Hematopoietic multipotent progenitor cell treated with erythropoietin and hydrocortisone succinate and interleukin-3 and kit ligand, for 15 days (in vitro differentiated cells): ENCODE measurements around the gene MOV10L1.

Source experiments
- DNase-seq: peaks from one replicate; pipeline ENCODE4 v3.0.0-alpha.2; 2015; ENCODE audit warnings: low spot score

The MOV10L1 gene

GRCh38 chr22:50089682-50090411 lies at the start of gene MOV10L1:
TSS of gene MOV10L1 (plus strand) at chr22:50090006. CDS start at chr22:50090089, 83 bp downstream.
- peak; percentile 32 for DNase-seq

- no peak for DNase-seq
These were observed 49.1 kb upstream of the MOV10L1 start for GRCh38 chr22:50040717-50041116.

GRCh38 chr22:50041361-50042065 lies 48.3 kb upstream of the MOV10L1 start:
- no peak for DNase-seq

GRCh38 chr22:50044485-50045118 lies 45.2 kb upstream of the MOV10L1 start:
- no peak for DNase-seq

GRCh38 chr22:50045211-50046018 lies 44.4 kb upstream of the MOV10L1 start:
- DNase-seq, result no peak

- no peak for DNase-seq
These were observed 43.8 kb upstream of the MOV10L1 start for GRCh38 chr22:50046019-50046415.

GRCh38 chr22:50046481-50047245 lies 43.1 kb upstream of the MOV10L1 start:
- DNase-seq, result no peak

- no peak for DNase-seq
These were observed 42.5 kb upstream of the MOV10L1 start for GRCh38 chr22:50047346-50047745.

- no peak for DNase-seq
These were observed 41.6 kb upstream of the MOV10L1 start for GRCh38 chr22:50048061-50048765.

GRCh38 chr22:50048836-50049235 lies 41.0 kb upstream of the MOV10L1 start:
- no peak for DNase-seq

GRCh38 chr22:50049299-50050195 lies 40.3 kb upstream of the MOV10L1 start:
- DNase-seq, result no peak

GRCh38 chr22:50051930-50052329 lies 37.9 kb upstream of the MOV10L1 start:
- no peak for DNase-seq

GRCh38 chr22:50053861-50054260 lies 35.9 kb upstream of the MOV10L1 start:
- no peak for DNase-seq

- DNase-seq, result no peak
These were observed 33.4 kb upstream of the MOV10L1 start for GRCh38 chr22:50056214-50056972.

GRCh38 chr22:50057278-50058060 lies 32.3 kb upstream of the MOV10L1 start:
- no peak for DNase-seq

- no peak for DNase-seq
These were observed 31.5 kb upstream of the MOV10L1 start, which contains the start of gene TTLL8 for GRCh38 chr22:50058061-50058905. TSS of gene TTLL8 (minus strand) at chr22:50058298.
